ENCODE results near the gene RAP1GAP. TPM values are rescaled to one million over a fixed set of nuclear protein-coding genes. Genes with fewer than 3 reads are reported as not detected.

Gene RAP1GAP
- total RNA-seq, 4 donors from 2014 or later, result 1.9 to 6.8 (median 5.0) TPM

DNA sequence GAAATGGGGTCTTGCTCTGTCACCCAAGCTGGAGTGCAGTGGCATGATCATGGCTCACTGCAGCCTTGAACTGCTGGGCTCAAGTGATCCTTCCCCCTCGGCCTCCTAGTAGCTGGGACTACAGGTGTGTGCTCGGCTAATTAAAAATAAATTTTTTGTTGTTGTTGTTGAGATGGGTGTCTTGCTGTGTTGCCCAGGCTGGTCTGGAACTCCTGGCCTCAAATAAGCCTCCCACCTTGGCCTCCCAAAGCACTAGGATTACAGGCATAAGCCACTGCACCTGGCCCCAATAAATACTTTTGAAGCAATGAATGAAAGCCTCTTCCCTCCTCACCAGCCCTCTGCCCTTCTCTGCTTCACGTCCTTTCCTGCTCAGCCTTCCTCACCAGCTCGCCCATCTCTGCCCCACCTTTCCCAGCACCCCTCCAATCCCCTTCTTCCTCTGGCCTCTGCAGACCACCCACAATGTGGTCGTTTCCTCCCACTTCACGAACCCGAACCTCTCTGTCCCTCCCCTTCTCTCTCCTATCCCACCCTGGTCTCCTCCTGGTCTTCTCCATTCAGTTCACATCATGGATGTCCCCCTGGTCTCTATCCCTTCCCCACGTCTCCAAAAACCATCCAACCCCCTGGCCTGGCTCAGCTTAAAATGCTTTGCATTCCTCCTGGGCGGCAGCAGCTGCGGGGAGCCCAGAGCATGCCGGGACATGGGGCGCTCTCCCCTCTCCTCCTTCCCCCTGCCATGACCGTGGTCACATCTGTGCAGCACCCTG is 38.4 kb downstream of the RAP1GAP start:
- Histone ChIP-seq H3K9me3 (no peaks in the 10 kb centered on the region), H3K4me3 (no peak overlapping the region), H3K36me3 (no peaks in the 10 kb centered on the region), H3K4me1 (peaks cover 0 to 38% (median 0%) of the 10 kb centered on the region in 3 donors), H3K27ac (no peak overlapping the region), H3K27me3 (peaks cover 0 to 64% (median 0%) of the 10 kb centered on the region in 4 donors)
- WGBS, 2 donors, result 43 to 68% methylated on average over 5 to 13 of the region's 13 CpGs
- DNase-seq, result no peak
- intact Hi-C loops (cut with DNase I), result no loop called here
- TF ChIP-seq, protein P1, sequence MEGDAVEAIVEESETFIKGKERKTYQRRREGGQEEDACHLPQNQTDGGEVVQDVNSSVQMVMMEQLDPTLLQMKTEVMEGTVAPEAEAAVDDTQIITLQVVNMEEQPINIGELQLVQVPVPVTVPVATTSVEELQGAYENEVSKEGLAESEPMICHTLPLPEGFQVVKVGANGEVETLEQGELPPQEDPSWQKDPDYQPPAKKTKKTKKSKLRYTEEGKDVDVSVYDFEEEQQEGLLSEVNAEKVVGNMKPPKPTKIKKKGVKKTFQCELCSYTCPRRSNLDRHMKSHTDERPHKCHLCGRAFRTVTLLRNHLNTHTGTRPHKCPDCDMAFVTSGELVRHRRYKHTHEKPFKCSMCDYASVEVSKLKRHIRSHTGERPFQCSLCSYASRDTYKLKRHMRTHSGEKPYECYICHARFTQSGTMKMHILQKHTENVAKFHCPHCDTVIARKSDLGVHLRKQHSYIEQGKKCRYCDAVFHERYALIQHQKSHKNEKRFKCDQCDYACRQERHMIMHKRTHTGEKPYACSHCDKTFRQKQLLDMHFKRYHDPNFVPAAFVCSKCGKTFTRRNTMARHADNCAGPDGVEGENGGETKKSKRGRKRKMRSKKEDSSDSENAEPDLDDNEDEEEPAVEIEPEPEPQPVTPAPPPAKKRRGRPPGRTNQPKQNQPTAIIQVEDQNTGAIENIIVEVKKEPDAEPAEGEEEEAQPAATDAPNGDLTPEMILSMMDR (IDR thresholded peaks at IDR 0.05), result no peak
- no peak for TF ChIP-seq POLR2A (IDR thresholded peaks at IDR 0.05)

DNA sequence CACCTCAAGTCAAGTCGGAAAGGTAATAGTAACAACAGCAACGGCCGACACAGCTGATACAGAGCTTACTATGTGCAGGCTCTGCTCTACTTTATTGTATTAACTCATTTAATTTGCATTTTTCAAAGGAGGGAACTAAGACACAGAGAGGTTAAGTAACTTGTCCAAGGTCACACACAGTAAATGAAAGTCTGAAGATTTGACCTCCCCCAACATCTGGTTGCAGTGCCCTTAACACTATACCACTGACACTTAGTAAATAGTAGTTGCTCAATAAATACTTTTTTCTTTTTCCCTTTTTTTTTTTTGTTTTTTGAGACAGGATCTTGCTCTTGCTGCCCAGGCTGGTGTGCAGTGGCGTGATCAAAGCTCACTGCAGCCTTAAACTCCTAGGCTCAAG is 39.2 kb downstream of the RAP1GAP start:
- WGBS, 2 donors, result 81% methylated on average over 4 of the region's 4 CpGs
- H3K9me3 ChIP-seq, result no peaks in the 10 kb centered on the region
- intact Hi-C loops (cut with DNase I), result no loop called here
- DNase-seq, result no peak
- no peaks in the 10 kb centered on the region for H3K36me3 ChIP-seq
- peaks cover 0 to 39% (median 0%) of the 10 kb centered on the region in 3 donors for H3K4me1 ChIP-seq
- peaks cover 0 to 56% (median 0%) of the 10 kb centered on the region in 4 donors for H3K27me3 ChIP-seq
- TF ChIP-seq, protein P1 (IDR thresholded peaks at IDR 0.05), result no peak
- TF ChIP-seq POLR2A (IDR thresholded peaks at IDR 0.05), result no peak
- no peak overlapping the region for H3K27ac ChIP-seq
- no peak overlapping the region for H3K4me3 ChIP-seq

DNA sequence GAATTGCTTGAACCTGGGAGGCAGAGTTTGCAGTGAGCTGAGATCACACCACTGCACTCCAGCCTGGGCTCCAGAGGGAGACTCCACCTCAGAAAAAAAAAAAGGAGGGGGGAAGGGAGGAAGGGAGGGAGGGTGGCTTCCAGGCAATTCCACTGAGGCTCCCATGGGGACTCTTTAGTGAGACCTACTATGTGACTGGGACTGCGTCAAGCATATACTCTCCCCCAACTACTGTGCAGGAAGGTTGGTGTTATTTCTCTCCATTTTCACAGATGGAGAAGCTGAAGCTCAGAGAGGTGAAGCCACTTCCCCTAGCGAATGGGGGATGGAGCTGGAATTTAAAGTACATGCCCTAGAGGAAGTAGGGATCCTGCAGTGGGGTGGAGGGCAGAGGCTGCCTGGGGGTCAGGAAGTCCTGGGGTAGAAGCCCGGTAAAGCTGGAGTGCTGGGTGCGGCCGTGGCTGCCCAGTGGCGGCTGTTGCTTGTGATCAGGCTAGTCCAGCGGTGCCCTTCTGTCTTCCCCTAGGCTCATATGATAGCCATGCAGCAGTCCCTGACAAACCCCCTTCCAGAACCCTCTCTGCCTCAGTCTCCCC is 40.3 kb downstream of the RAP1GAP start:
- Histone ChIP-seq H3K27ac (no peak overlapping the region), H3K27me3 (peaks cover 0 to 49% (median 0%) of the 10 kb centered on the region in 4 donors), H3K9me3 (no peaks in the 10 kb centered on the region), H3K4me3 (no peak overlapping the region), H3K4me1 (peaks cover 0 to 39% (median 0%) of the 10 kb centered on the region in 3 donors), H3K36me3 (no peaks in the 10 kb centered on the region)
- TF ChIP-seq, protein P1 (IDR thresholded peaks at IDR 0.05), result no peak
- TF ChIP-seq POLR2A (IDR thresholded peaks at IDR 0.05), result no peak
- 73 to 74% methylated on average over 2 of the region's 7 CpGs for WGBS, 2 donors
- intact Hi-C loops (cut with DNase I), result no loop called here
- no peak for DNase-seq

GRCh38 chr1:21626921-21627339 is 42.2 kb downstream of the RAP1GAP start:
- no peak for DNase-seq
- Histone ChIP-seq H3K4me3 (no peak overlapping the region), H3K27ac (peak overlapping the region in 3 of 4 donors; percentile 28 to 67 (median 66)), H3K4me1 (peaks cover 9 to 50% (median 16%) of the 10 kb centered on the region in 3 donors), H3K36me3 (no peaks in the 10 kb centered on the region), H3K9me3 (no peaks in the 10 kb centered on the region), H3K27me3 (peaks cover 0 to 53% (median 0%) of the 10 kb centered on the region in 4 donors)
- WGBS, 2 donors, result 48 to 62% methylated on average over 3 to 9 of the region's 11 CpGs
- TF ChIP-seq POLR2A (IDR thresholded peaks at IDR 0.05), result no peak
- TF ChIP-seq, protein P1 (IDR thresholded peaks at IDR 0.05), result no peak
- intact Hi-C loops (cut with DNase I), result no loop called here
